GM21529 (cell line): ENCODE results near the gene CEP112.
"Not testable (repeated sequence)": the region's sequence is repeated elsewhere in the genome, so short reads cannot be mapped to it uniquely, and the experiment has no call there.

ENCODE experiments used
- ATAC-seq: cut with Tn5 transposase; IDR thresholded peaks from one replicate; pipeline ENCODE4 v1.9.1; 2021; ENCODE audit not compliant: unreplicated experiment

The CEP112 gene

DNA sequence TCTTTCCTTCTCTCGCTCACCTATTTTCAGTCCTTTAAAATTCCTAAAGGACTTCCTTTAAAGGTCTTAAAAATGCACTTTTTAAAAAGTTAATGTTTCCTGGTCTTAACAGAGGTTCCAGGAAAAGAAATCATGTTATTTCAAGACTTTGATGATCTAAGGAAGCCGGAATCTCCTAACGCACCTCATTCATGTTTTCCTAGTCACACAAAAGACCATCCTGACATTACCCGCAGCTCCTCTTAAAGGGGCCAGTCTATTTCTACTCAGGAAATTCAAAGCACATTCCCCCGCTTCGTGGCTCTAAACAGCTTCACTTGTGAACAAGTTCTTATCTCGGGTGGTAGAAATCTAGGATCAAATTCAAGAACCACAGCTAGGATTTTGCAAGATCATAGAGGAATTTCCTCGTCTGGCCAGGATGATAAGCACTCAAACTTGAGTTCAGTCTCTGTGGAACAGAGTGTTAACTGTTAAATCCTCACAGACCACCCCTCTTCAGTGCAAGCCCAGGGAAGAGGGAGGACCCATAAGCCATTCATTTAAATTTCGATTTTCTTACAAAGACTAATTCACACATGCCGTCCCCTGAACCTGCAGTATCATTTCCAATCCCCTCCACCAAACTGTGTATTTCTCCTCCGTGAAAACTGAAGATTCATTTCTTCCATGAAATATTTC is 493.4 kb downstream of the CEP112 start:
- no peak for ATAC-seq

DNA sequence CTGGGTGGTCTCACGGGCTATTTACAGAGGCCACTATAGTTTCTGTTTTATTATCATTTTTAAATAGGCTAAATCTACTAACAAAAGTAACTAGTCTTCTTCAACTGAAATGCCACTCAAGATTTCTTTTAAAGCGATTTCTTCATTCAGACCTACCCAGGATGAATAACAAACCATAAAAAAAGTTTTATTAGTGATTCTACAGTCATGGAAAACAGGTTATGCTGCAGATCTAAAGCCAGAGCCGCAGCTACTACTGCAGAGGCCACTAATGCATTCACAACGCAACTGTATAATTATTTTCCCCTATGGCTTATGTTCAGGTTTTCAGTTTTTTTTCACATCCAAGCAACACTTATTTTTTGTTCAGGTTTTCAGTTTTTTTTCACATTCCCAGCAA is 494.3 kb downstream of the CEP112 start:
- ATAC-seq = no peak

DNA sequence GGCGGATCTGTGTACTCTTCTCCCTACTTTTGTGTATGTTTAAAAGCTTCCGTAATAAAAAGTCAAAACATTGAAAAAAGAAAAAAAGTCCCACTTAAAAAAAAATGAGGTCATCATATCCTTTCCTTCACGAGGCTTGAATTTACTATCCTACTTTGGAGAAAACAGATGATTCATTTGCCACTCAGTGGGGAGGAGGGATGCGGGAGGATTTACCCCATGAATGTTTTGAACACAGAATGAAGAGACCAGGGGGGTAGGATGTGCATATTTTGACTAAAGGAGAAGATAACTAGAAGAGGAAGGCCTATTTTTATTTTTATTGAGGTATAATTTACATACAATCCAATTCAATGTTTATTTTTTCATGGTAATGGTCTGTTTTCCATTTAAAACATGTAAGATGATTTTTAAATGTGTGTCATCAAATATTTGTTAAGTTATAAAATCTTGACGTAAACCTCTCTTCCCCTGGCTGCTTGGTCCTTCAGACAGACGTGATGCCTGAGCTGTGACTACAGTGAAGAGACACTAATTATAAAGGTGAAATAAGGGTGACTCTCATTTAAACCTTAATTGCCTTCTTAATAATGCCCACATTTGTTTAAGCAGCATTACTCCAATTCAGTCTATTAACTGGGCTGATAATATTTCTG is 495.1 kb downstream of the CEP112 start:
- no peak for ATAC-seq

DNA sequence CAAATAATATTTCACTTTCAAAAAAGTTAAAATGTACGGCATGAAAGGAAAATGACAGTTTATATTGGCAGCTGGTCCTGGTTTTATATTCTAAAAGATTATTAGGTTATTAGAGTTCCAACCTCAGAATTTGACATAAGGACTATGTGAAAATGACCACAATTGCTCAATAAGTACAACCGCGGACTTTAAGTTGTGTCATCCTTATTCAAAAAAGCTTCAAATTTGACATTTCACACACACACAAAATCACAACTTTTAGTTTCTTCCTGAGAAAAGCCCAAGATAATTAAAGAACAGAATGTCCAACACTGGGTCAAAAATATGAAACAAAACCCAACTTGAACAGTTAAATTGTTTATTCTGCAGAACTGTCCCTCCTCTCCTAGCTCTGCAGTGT is 497.3 kb downstream of the CEP112 start:
- no peak for ATAC-seq

DNA sequence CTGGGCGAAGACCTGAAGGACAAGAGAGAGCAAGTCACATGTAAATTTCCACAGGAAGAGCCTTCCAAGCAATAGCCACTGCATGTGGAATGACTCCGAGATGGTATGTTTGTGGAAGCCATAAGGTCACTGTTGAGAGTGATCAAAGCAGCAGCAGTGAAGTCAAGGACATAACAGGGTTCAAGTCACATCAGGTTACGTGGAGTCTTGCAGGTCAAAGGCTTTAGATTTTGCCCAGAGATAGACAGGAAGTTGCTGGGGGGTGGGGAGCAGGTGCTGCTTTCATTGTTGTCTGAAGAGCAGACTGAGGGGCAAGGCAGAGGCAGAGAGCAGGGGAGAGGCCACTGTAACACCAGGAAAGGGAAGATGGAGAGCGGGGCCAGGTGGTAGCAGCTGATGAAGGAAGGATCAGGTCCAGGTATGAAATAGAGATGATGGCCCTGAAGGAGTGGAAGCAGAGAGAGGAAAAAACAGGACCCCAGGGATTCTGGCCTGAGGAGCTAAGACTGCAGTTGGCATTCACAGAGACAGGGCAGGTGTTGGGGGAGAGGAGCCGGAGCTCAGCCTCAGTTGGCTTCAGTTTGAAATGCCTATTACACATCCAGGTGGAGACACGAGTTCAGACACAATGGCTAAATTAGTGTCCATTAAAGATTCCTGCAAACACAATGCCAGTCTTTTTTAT is 501.2 kb downstream of the CEP112 start:
- no peak for ATAC-seq

DNA sequence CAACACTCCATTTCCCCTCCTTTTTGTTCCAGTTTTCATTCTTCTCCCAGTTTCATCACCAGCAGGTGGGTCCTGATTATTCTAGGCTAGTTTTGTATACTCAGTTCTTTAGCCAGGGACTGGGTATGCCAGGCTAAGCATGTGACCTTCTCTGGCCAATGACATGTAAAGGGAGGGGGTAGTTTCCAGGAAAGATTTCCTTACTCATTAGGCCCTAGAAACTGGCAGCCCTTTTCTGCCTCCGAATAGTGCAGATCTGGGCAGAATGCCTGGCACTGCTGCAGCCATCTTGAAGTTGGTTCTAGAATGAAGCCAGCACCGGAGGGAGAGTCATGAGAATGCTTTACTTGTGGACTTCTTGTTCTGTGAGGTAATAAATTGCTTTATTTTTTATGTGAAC is 503.6 kb downstream of the CEP112 start:
- no peak for ATAC-seq

DNA sequence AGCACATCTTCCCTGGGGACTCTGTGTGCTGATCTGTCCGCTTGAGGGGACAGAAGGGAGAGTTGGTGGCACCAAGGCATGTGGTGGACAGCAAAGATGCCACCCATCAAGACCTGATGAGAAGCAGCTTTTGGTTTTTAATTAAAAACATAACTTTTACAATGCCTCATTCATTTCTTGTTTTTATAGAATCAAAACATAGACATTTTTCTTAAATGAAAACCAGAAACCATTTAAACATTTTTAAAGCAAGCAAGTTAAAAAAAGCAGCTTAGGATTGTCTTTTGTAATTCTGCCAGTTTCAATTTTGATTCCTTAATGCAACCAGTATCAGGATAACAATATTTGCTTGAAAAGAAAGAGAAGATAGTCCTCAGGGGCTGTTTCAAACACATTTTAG is 506.8 kb downstream of the CEP112 start:
- ATAC-seq = no peak

DNA sequence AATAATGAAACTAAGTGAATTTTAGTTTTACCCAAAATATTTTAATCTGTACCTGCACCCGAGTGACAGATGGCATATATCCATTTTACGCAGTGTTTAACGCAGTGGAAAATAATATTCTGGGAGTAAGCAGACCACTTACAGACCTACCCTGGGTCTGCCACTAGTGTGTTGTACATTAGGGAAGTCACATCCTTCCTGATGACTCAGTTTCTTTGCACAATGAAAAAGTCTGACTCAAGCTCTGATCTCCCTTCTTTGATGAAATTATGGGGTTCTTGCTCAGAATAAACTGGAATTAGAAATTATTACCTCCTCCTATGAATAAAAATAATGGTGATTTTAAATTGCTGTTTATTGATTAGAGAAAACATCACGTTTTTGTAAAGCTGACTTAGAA is 507.3 kb downstream of the CEP112 start:
- ATAC-seq = no peak

DNA sequence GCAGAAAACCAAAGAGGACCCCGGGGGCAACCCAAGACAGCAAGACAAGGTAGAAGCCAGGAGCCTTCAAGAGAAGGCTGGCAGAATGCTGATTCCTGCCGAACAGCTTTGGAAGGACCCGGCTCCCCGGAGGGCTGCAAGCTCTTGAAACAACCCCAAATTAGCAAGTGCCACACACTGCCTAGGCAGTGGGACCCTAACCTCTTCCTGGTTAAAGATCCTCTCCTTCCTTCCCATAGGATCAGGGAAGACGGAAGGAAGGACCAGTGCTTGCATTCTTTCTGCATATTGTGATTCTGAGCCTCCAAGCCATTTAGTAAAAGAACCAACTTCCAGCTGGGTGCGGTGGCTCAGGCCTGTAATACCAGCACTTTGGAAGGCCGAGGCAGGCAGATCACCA is 508.5 kb downstream of the CEP112 start:
- ATAC-seq = no peak

DNA sequence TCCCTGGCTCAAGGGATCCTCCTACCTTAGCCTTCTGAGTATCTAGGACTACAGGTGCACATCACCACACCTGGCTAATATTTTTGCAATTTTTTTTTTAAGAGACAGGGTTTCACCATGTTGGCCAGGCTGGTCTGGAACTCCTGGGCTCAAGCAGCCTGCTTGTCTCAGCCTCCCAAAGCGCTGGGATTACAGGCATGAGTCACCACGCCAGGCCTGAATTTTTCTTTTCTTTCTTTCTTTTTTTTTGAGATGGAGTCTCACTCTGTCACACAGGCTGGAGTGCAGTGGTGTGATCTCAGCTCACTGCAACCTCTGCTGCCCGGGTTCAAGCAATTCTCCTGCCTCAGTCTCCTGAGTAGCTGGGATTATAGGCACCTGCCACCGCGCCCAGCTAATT is 510.2 kb downstream of the CEP112 start:
- not testable (repeated sequence) for ATAC-seq

DNA sequence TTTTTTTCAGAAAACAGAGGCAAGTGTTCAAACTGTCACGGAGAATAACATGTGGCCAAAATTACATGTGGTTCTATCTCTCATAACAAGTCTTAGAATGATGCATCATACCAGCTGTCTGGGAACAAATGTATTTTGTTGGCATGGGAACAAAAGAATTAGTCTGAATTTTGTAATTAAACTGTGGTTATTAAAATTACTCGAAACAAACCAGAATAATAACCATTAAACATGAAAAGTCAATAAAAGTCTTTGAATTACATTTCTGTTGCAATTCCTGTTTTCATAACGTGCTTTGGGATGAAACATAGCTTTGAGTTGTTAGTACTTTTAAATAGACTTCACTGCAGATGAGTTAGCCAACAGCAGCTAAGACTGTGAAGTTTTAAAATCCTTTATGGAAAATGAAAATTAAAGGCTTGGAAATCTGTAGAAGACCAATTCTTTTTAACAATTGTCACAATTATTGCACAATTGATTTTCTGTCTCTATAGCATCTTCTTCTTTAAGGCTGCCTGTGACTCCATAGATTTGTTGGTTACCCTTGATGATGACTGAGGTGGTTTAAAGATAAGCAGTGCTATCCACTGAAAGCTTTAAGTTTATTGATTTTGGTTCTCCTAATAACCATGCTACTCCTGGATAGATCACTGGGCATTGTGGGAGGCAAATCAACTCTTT is 512.6 kb downstream of the CEP112 start:
- no peak for ATAC-seq

DNA sequence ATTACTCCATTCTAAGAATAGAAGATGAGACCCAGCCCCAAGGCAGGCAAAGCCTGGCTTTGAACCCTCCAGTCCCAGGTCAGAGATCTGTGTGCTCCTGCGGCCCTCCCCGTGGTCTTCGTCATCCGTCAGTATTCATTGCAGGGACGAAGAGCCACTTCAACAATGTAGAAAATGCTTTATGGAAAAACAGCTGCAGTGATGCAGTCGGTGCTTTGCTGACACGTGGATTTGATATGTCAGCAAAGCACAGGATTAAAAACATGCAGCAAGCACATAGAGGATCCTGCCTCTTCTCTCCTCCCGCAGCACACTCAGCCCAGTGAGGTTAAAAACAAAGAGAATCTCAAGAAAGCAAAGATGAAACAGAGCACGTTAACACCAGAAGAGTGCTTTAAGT is 513.4 kb downstream of the CEP112 start:
- no peak for ATAC-seq

DNA sequence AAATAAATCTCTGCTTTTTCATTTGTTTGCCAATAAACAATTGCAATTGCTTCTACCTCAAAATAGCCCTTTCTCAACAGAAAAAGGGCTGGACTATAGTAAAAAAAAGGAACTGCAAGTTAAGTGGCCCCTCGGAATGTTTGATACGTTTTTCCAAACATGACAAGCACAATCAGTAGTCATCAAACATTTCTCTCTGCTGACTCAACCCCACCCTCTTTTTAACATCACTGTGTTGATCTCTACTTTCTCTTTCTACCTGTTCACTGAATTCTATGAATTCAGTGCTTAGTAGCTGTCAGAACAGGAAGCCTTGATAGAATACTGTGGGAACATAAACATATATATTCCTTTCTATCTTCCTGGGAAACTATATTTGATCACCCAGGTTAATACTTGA is 514.0 kb downstream of the CEP112 start:
- no peak for ATAC-seq

DNA sequence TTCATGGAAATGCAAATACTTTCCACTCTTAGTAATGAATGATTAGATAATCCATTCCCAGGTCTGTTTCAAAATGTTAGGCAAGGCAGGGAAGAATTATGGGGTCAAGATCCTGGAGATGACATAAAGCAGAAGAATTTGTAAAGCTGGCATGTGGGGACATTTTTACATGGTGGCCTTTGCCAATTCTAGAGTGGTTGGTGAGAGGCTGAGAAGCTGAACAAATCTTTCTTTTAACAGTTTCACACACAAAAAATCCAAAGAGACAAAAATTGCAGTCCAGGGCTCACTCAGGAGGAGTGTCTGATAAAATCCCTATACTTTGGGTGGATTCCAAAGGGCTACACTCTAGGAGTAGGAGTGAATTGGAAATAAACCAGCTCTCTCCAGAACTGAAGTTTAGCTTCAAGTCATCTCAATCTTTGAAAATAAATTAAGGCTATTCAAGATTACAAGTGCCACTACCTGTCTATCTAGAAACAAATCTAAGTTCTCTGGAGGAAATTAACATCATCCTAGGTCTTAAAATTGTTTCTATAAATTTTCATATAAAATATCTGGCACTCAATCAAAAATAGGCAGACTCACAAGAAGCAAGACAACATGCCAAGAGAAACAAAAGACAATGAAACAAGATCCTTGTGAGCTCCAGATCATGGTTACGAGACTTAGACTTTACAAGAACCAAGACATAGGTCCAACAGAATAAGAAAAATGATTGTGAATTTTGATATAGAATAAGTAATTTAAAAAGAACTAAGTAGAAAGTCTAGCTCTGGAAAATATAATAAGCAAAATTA is 517.5 kb downstream of the CEP112 start:
- ATAC-seq = no peak

DNA sequence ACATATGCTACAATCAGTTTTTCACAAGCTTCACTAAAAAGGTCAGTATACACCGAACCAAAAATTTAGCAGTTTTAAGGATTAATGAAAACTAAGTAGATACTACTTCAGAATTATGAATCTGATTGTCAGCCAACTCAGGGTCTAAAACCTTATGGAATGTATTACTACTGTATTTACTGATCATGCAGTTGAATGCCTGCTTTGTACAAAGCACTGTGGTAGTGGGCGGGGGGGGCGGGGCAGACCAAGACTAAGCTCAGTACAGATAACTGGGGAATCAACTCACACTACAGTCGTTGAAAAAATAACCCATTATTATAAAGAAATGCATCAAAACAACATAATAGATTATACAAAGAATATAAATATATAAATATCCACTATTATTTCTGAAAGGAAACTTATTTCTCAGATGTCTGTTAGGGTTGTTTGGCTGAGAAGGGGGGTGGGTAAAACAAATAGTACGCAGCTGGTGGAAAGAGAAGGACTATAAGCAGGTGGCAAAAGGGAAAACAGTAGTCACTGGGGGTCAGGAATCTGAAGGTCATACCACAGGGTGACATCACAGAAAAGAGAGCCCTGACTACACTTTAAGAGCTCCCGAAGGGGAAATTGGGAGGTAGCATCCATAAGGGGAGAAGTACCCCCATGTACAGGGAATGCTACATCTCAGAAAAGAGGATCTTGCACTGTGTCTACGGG is 521.1 kb downstream of the CEP112 start:
- no peak for ATAC-seq

DNA sequence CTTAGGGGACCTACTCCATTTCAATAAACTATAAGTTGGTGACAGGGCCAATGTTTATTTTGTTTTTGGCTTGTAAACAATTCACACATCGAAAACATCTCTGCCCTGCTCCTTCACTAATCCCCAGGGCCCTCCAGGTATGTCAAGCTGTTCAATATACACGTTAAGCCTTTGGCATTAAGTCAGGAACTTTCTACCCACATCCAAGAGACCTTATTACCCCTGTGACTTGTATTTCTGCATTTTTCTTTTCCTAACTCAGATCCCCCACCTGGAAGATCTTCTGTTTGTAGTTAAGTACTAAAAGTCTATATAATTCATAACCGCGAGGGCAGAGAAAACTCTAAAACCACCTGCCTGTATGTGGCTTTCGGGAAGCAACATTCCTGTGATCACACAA is 523.7 kb downstream of the CEP112 start:
- ATAC-seq = no peak

DNA sequence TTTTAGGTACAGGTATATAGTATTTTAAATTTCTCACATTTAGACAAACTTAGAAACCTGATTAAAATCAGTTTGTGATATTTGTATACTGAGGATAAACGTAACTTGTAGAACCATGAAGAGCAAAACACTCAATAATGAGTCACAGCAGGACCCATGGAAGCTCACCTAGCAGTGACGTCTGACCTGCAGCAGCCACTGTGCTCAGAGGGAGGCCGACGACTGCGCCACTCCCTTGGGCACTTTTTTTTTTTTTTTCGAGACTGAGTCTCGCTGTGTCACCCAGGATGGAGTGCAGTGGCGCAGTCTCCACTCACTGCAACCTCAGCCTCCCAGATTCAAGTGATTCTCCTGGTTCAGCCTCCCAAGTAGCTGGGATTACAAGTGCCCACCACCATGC is 524.3 kb downstream of the CEP112 start:
- ATAC-seq = no peak

DNA sequence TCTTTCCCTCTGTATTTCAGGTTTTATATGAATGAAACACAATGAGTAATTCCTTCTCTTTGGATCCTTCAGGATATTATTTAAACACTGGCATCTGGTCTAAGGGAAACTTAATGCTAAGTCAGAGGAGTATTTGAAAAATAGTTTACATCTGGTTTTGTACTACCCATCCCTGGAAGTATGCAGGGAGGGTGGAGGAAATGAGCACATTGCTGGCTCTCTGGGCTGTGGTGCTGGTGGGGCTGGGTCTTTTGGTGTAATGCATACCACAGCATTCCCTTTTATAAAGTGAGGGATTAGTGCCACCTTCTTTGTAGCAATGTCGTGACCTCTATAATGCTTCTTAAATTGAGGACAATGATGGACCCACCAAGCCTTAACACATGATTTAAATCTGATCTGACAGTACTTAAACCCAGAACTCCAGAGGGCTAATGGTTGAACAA is 525.0 kb downstream of the CEP112 start:
- ATAC-seq = no peak

DNA sequence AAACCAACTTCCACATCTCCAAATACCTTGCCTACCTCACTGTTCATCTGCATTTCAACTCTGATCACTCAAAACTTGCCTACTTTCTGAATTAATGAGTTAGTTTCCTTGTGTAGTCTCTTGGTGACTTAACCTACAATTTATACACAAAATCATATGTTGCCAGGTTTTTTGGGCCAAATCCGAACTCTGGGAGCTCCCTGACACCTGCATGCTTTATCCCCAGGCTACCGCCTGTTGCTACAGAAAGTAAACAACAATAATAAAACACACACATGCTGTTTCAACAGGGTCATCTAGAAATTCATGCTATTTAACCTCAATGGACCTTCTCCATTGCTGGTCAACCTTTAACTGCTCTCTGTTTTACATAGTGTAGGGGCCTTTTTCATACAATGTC is 526.0 kb downstream of the CEP112 start:
- ATAC-seq = no peak

DNA sequence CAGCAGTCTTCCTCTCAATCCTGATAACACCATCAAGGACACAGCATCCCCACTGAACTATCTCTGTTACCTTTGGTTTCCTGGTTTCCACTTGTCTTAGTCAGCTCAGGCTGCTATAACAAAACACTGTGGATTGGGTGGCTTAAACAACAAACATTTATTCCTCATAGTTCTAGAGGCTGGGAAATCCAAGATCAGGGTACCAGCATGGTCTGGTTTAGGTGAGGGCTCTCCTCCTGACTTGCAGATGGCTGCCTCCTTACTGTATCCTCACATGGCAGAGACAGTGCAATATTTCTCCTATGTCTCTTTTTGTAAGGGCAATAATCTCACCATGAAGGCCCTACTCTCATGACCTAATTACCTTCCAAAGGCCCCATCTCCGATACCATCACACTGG is 527.2 kb downstream of the CEP112 start:
- ATAC-seq = no peak
